Measurements from ENCODE around the gene RNF224.
A peak's percentile ranks its signal among the peaks of the same experiment; 100 is the strongest.

The RNF224 gene

DNA sequence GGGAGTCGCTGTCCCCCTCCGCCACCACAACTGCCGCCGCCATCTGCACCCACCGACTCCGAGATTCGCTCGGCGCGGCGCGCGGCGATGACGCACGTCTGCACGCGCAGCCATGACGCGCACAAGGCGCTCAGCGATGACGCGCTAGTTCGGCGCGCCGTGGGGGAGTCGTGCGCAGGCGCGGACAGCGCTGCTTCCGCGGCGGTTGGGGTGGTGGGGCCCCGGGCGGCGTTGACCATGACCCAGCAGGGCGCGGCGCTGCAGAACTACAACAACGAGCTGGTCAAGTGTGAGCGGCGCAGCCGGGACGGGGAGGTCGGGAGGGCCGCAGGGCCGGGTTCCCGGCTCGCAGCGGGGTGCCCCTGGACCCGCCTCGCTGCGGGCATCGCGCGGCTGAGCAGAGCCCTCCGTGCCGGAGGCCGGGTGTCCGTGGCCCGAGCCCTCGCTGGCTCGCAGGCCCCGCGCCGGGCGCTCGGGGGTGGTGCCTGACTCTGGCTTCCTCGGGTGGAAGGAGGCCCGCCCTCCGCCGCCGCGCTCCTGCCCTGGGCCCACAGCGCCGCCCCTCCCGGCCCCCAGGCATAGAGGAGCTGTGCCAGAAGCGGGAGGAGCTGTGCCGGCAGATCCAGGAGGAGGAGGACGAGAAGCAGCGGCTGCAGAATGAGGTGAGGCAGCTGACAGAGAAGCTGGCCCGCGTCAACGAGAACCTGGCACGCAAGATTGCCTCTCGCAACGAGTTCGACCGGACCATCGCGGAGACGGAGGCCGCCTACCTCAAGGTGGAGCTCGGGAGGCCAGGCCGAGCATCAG, 38.6 kb upstream of the RNF224 start, which contains the start of the genes ANAPC2 and SSNA1:
TSS of gene ANAPC2 (minus strand) at position 71 of the 807 bp plus-strand sequence. CDS start at position 43, 28 bp downstream.
TSS of gene SSNA1 (plus strand) at position 187 of the 807 bp plus-strand sequence. CDS start at position 238, 51 bp downstream.
- H2AFZ ChIP-seq, result peak within 1 kb of the TSS; percentile 90
- H3K79me2 ChIP-seq, result peaks cover 4% of the 10 kb centered on the region
- H3K9me3 ChIP-seq (ENCODE audit: control insufficient read depth, low read length), result no peaks in the 10 kb centered on the region
- H3K9ac ChIP-seq, result peak within 1 kb of the TSS; percentile 37
- no peaks in the 10 kb centered on the region for H3K36me3 ChIP-seq (ENCODE audit: control insufficient read depth, insufficient read depth, low read length)
- H3K4me3 ChIP-seq (ENCODE audit: low read depth, low read length), result peak within 1 kb of the TSS; percentile 97
- TF ChIP-seq, protein P1, sequence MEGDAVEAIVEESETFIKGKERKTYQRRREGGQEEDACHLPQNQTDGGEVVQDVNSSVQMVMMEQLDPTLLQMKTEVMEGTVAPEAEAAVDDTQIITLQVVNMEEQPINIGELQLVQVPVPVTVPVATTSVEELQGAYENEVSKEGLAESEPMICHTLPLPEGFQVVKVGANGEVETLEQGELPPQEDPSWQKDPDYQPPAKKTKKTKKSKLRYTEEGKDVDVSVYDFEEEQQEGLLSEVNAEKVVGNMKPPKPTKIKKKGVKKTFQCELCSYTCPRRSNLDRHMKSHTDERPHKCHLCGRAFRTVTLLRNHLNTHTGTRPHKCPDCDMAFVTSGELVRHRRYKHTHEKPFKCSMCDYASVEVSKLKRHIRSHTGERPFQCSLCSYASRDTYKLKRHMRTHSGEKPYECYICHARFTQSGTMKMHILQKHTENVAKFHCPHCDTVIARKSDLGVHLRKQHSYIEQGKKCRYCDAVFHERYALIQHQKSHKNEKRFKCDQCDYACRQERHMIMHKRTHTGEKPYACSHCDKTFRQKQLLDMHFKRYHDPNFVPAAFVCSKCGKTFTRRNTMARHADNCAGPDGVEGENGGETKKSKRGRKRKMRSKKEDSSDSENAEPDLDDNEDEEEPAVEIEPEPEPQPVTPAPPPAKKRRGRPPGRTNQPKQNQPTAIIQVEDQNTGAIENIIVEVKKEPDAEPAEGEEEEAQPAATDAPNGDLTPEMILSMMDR (IDR thresholded peaks at IDR 0.05), result peak; percentile 28
- H3K27ac ChIP-seq, result peak within 1 kb of the TSS; percentile 87
- peaks cover 8% of the 10 kb centered on the region for H3K4me1 ChIP-seq
- H3K27me3 ChIP-seq (ENCODE audit: control insufficient read depth, insufficient read depth, low read length), result no peaks in the 10 kb centered on the region
- H3K4me2 ChIP-seq (ENCODE audit: low read length), result peak within 1 kb of the TSS; percentile 99

DNA sequence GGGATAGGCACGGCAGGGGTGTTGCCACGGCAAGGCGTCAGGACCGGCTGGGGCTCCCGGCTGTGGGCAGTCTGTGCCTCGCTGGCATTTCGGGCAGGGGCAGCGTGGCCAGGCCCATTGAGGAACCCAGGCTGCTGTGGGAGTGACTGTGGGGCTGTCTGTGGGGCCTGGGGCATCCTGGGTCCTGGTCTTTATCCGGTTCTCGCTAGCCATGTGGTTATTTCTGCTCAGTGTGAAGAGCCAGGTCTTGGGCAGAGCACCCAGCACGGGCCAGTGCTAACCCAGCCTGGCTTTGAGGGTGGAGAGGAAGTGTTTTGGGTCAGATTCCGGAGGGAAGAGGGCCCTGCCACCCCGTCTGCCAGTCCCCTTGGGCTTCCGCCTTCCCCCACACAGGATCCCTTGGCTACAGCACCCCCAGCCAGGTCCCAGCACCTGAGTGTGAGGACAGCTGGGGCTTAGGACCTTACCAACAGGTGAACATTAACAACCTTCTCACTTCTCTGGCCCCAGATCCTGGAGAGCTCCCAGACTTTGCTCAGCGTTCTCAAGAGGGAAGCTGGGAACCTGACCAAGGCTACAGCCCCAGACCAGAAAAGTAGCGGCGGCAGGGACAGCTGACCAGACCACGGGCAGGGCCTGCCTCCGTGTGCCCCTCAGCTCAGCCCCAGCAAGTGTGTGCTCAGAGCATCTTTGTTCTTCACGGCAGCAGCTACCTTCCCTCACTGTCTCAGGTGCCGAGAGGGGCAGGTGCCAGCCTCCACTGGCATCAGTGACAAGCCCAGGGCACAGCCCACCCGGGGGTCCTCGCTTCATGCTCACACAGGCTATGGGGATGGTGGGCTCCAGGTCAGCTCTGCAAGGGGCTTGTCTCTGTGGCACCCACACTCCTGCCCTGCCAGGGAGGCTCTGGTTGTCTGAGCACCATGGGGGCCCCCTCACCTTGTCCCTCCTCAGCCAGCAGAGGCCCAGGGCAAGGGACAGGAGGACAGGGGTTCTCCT, 37.7 kb upstream of the RNF224 start:
- H3K36me3 ChIP-seq (ENCODE audit: control insufficient read depth, insufficient read depth, low read length), result no peaks in the 10 kb centered on the region
- TF ChIP-seq, protein P1 (IDR thresholded peaks at IDR 0.05), result no peak
- H3K4me1 ChIP-seq, result peaks cover 8% of the 10 kb centered on the region

DNA sequence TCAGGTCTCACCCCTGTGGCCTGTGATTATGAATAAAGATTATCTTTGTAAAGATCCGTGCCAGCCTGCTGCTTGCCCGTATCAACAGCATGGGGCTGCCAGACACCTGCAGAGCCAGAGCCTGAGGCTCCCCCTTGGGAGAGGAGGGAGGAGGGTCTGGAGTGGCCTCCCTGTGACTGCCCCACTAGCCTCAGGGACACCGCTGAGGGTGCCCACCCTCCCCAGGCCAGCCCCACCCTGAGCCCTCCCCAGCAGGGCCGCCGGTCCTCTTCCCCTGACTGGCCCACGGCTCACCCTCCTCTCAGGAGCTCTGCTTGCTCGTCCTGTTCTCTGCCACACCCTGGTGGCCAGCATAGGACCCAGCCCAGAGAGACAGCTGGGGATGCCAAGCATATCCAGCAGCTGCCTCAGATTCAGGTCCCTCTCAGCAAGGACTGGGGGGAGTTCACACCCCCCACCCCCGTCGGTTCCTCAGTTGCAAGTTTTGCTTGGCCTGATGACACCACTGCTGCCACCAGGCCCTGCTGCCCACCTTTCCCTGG, 36.9 kb upstream of the RNF224 start:
- Histone ChIP-seq H2AFZ (no peak overlapping the region), H3K4me2 (ENCODE audit: low read length) (no peak overlapping the region), H3K36me3 (ENCODE audit: control insufficient read depth, insufficient read depth, low read length) (no peaks in the 10 kb centered on the region), H3K27me3 (ENCODE audit: control insufficient read depth, insufficient read depth, low read length) (no peaks in the 10 kb centered on the region), H3K4me1 (peaks cover 8% of the 10 kb centered on the region), H3K27ac (no peak overlapping the region), H3K9me3 (ENCODE audit: control insufficient read depth, low read length) (no peaks in the 10 kb centered on the region), H3K4me3 (ENCODE audit: low read depth, low read length) (no peak overlapping the region), H3K79me2 (peaks cover 4% of the 10 kb centered on the region), H3K9ac (no peak overlapping the region)
- TF ChIP-seq, protein P1 (IDR thresholded peaks at IDR 0.05), result no peak

More for the DNA sequence above, 37.7 kb upstream of the RNF224 start:
- Histone ChIP-seq H3K4me2 (ENCODE audit: low read length) (peak overlapping the region; percentile 91), H3K27me3 (ENCODE audit: control insufficient read depth, insufficient read depth, low read length) (no peaks in the 10 kb centered on the region), H3K4me3 (ENCODE audit: low read depth, low read length) (peak overlapping the region; percentile 97), H3K27ac (peak overlapping the region; percentile 87), H2AFZ (peak overlapping the region; percentile 90), H3K9me3 (ENCODE audit: control insufficient read depth, low read length) (no peaks in the 10 kb centered on the region), H3K79me2 (peaks cover 4% of the 10 kb centered on the region), H3K9ac (no peak overlapping the region)

DNA sequence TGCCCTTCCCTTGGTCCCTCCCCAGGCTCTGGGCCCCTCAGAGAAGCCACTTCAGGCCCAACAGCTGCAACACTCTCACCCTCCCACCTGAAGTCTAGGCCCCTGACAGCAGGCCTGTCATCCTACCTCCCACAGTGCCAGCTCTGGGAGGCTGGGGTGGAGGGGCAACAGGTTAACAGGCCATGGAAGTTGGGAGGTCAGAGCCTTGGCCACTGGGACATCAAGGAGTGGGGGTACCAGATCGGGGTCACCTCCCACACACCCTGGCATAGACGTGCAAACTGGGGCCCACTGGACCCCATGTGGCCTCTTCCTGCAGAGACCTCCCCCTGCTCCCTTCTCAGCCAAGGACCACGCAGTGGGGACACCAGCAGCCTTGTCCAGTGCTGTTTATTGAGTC, 36.1 kb upstream of the RNF224 start:
- H2AFZ ChIP-seq, result no peak overlapping the region
- no peak overlapping the region for H3K27ac ChIP-seq
- no peaks in the 10 kb centered on the region for H3K9me3 ChIP-seq (ENCODE audit: control insufficient read depth, low read length)
- H3K36me3 ChIP-seq (ENCODE audit: control insufficient read depth, insufficient read depth, low read length), result no peaks in the 10 kb centered on the region
- no peak overlapping the region for H3K4me2 ChIP-seq (ENCODE audit: low read length)
- no peaks in the 10 kb centered on the region for H3K27me3 ChIP-seq (ENCODE audit: control insufficient read depth, insufficient read depth, low read length)
- H3K4me3 ChIP-seq (ENCODE audit: low read depth, low read length), result no peak overlapping the region
- no peak overlapping the region for H3K9ac ChIP-seq
- TF ChIP-seq, protein P1 (IDR thresholded peaks at IDR 0.05), result no peak
- peaks cover 8% of the 10 kb centered on the region for H3K4me1 ChIP-seq
- H3K79me2 ChIP-seq, result peaks cover 6% of the 10 kb centered on the region
